Measurements from ENCODE around the gene STK11.

- TF ChIP-seq CTCF (IDR thresholded peaks at IDR 0.05; ENCODE audit: extremely low read depth in 1 of 2, insufficient read depth in 1 of 2, low read depth in 1 of 2, low read length in 2 of 2) (no peak), POLR2AphosphoS5 (IDR thresholded peaks at IDR 0.05; ENCODE audit: insufficient read depth, low read depth, low read length) (no peak), MAX (IDR thresholded peaks at IDR 0.05; ENCODE audit: insufficient read depth, insufficient read length) (no peak), EZH2 (IDR thresholded peaks at IDR 0.05; ENCODE audit: borderline replicate concordance, low read depth, low read length, severe bottlenecking) (no peak), POLR2A (IDR thresholded peaks at IDR 0.05; ENCODE audit: low read depth, low read length) (no peak), FOS (IDR thresholded peaks at IDR 0.05; ENCODE audit: borderline replicate concordance, insufficient read depth, low read length) (no peak), MYC (IDR thresholded peaks at IDR 0.05; ENCODE audit: low read depth, low read length) (no peak), GATA2 (IDR thresholded peaks at IDR 0.05; ENCODE audit: insufficient read depth, insufficient read length, low read depth, low read length) (no peak)
Measured at GRCh38 chr19:1275976-1276627, 70.5 kb downstream of the STK11 start.
